ENCODE results near the gene INPP5J.

The INPP5J gene

GRCh38 chr22:31178859-31179258 is 56.1 kb downstream of the INPP5J start:
- CTCF ChIA-PET = no interaction called here
- no peak for DNase-seq (ENCODE audit: extremely low spot score)
- TF ChIP-seq PKNOX1 (IDR thresholded peaks at IDR 0.05) = no peak
- TF ChIP-seq ELF4 (IDR thresholded peaks at IDR 0.05) = no peak
- TF ChIP-seq ZNF384 (IDR thresholded peaks at IDR 0.05) = no peak
- no peak for TF ChIP-seq SUZ12 (IDR thresholded peaks at IDR 0.05)
- no peak for TF ChIP-seq FOXK2 (IDR thresholded peaks at IDR 0.05)
- TF ChIP-seq BHLHE40 (IDR thresholded peaks at IDR 0.05; ENCODE audit: borderline replicate concordance) = no peak
- no peak for TF ChIP-seq ARNT (IDR thresholded peaks at IDR 0.05)
- TF ChIP-seq SP1 (IDR thresholded peaks at IDR 0.05) = no peak
- TF ChIP-seq FOXM1 (IDR thresholded peaks at IDR 0.05; ENCODE audit: borderline replicate concordance) = no peak
- no peak for TF ChIP-seq TARDBP (IDR thresholded peaks at IDR 0.05)
- no peak for TF ChIP-seq HDGF (IDR thresholded peaks at IDR 0.05; ENCODE audit: borderline replicate concordance)
- no peak for TF ChIP-seq NFRKB (IDR thresholded peaks at IDR 0.05)
- POLR2A ChIA-PET = no interaction called here

GRCh38 chr22:31179345-31179744 is 56.6 kb downstream of the INPP5J start:
- DNase-seq (ENCODE audit: extremely low spot score) = no peak
- TF ChIP-seq SUZ12 (IDR thresholded peaks at IDR 0.05) = no peak
- TF ChIP-seq NFRKB (IDR thresholded peaks at IDR 0.05) = no peak
- TF ChIP-seq FOXK2 (IDR thresholded peaks at IDR 0.05) = no peak
- TF ChIP-seq FOXM1 (IDR thresholded peaks at IDR 0.05; ENCODE audit: borderline replicate concordance) = no peak
- no peak for TF ChIP-seq BHLHE40 (IDR thresholded peaks at IDR 0.05; ENCODE audit: borderline replicate concordance)
- TF ChIP-seq ZNF384 (IDR thresholded peaks at IDR 0.05) = no peak
- TF ChIP-seq ARNT (IDR thresholded peaks at IDR 0.05) = no peak
- TF ChIP-seq HDGF (IDR thresholded peaks at IDR 0.05; ENCODE audit: borderline replicate concordance) = no peak
- ChIA-PET POLR2A (no interaction called here), CTCF (no interaction called here)

- POLR2A ChIA-PET = no interaction called here
- TF ChIP-seq SUZ12 (IDR thresholded peaks at IDR 0.05) = no peak
- TF ChIP-seq LEF1 (IDR thresholded peaks at IDR 0.05; ENCODE audit: borderline replicate concordance) = no peak
- TF ChIP-seq SP1 (IDR thresholded peaks at IDR 0.05) = no peak
- TF ChIP-seq ZNF384 (IDR thresholded peaks at IDR 0.05) = no peak
- TF ChIP-seq ELF4 (IDR thresholded peaks at IDR 0.05) = no peak
- no peak for TF ChIP-seq FOXA1 (IDR thresholded peaks at IDR 0.05)
- no peak for TF ChIP-seq FOXM1 (IDR thresholded peaks at IDR 0.05; ENCODE audit: borderline replicate concordance)
- no peak for DNase-seq (ENCODE audit: extremely low spot score)
- CTCF ChIA-PET = no interaction called here
Measured at GRCh38 chr22:31184015-31184414, 61.2 kb downstream of the INPP5J start.

All from HEK293T (cell line).